ENCODE measurements around the gene NOP14.
"Not testable (repeated sequence)": the region's sequence is repeated elsewhere in the genome, so short reads cannot be mapped to it uniquely, and the experiment has no call there.

- TF ChIP-seq USF1 (IDR thresholded peaks at IDR 0.05; ENCODE audit: borderline replicate concordance, low read depth); MXI1 (IDR thresholded peaks at IDR 0.05; ENCODE audit: low read depth, low read length); YY1 (IDR thresholded peaks at IDR 0.05; ENCODE audit: low read depth); RXRA (IDR thresholded peaks at IDR 0.05; ENCODE audit: borderline replicate concordance, low read depth); SIN3A (IDR thresholded peaks at IDR 0.05; ENCODE audit: borderline replicate concordance, low read depth, low read length): not testable (repeated sequence)
- TF ChIP-seq, protein P1, sequence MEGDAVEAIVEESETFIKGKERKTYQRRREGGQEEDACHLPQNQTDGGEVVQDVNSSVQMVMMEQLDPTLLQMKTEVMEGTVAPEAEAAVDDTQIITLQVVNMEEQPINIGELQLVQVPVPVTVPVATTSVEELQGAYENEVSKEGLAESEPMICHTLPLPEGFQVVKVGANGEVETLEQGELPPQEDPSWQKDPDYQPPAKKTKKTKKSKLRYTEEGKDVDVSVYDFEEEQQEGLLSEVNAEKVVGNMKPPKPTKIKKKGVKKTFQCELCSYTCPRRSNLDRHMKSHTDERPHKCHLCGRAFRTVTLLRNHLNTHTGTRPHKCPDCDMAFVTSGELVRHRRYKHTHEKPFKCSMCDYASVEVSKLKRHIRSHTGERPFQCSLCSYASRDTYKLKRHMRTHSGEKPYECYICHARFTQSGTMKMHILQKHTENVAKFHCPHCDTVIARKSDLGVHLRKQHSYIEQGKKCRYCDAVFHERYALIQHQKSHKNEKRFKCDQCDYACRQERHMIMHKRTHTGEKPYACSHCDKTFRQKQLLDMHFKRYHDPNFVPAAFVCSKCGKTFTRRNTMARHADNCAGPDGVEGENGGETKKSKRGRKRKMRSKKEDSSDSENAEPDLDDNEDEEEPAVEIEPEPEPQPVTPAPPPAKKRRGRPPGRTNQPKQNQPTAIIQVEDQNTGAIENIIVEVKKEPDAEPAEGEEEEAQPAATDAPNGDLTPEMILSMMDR (IDR thresholded peaks at IDR 0.05) = not testable (repeated sequence)
- TF ChIP-seq, protein P2, sequence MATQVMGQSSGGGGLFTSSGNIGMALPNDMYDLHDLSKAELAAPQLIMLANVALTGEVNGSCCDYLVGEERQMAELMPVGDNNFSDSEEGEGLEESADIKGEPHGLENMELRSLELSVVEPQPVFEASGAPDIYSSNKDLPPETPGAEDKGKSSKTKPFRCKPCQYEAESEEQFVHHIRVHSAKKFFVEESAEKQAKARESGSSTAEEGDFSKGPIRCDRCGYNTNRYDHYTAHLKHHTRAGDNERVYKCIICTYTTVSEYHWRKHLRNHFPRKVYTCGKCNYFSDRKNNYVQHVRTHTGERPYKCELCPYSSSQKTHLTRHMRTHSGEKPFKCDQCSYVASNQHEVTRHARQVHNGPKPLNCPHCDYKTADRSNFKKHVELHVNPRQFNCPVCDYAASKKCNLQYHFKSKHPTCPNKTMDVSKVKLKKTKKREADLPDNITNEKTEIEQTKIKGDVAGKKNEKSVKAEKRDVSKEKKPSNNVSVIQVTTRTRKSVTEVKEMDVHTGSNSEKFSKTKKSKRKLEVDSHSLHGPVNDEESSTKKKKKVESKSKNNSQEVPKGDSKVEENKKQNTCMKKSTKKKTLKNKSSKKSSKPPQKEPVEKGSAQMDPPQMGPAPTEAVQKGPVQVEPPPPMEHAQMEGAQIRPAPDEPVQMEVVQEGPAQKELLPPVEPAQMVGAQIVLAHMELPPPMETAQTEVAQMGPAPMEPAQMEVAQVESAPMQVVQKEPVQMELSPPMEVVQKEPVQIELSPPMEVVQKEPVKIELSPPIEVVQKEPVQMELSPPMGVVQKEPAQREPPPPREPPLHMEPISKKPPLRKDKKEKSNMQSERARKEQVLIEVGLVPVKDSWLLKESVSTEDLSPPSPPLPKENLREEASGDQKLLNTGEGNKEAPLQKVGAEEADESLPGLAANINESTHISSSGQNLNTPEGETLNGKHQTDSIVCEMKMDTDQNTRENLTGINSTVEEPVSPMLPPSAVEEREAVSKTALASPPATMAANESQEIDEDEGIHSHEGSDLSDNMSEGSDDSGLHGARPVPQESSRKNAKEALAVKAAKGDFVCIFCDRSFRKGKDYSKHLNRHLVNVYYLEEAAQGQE (IDR thresholded peaks at IDR 0.05; ENCODE audit: low read depth, low read length) = not testable (repeated sequence)
Observed at GRCh38 chr4:2960450-2960849, 2.8 kb downstream of the NOP14 start.

Measured in SK-N-SH (cell line).